ENCODE measurements around the gene FN1. TPM values are rescaled to one million over a fixed set of nuclear protein-coding genes. Genes with fewer than 3 reads are reported as not detected.

FN1 gene
- total and polyA plus RNA-seq, 4 donors = 916 to 12,965 (median 5,646) TPM

- Histone ChIP-seq H3K9me3 (ENCODE audit: control insufficient read depth, low read length) (no peaks in the 10 kb centered on the region), H3K36me3 (ENCODE audit: control insufficient read depth in 1 of 2, insufficient read depth in 2 of 2, low read length in 1 of 2) (peaks cover 9 to 23% of the 10 kb centered on the region in 2 donors), H3K27me3 (ENCODE audit: control insufficient read depth in 1 of 2, insufficient read depth in 2 of 2, low read length in 1 of 2) (no peaks in the 10 kb centered on the region), H3K27ac (ENCODE audit: low read depth in 1 of 2, low read length in 2 of 2) (no peak overlapping the region), H3K4me3 (ENCODE audit: low read length in 2 of 2) (no peak overlapping the region), H3K4me1 (ENCODE audit: control insufficient read depth in 1 of 2, insufficient read depth in 2 of 2, low read length in 2 of 2) (peaks cover 4 to 6% of the 10 kb centered on the region in 2 donors)
- ATAC-seq (ENCODE audit: low FRiP score) = no peak
- 90 to 91% methylated on average over 4 of the region's 4 CpGs for WGBS, 2 donors
- intact Hi-C loops (cut with DNase I) = loop anchor here in 1 of 2 donors (10.0 kb wide), 1 partner anchor 48 kb away; no protein-coding TSS in a partner anchor
- no peak for DNase-seq
Measured at GRCh38 chr2:215422676-215423075, 13.2 kb downstream of the FN1 start.

DNA sequence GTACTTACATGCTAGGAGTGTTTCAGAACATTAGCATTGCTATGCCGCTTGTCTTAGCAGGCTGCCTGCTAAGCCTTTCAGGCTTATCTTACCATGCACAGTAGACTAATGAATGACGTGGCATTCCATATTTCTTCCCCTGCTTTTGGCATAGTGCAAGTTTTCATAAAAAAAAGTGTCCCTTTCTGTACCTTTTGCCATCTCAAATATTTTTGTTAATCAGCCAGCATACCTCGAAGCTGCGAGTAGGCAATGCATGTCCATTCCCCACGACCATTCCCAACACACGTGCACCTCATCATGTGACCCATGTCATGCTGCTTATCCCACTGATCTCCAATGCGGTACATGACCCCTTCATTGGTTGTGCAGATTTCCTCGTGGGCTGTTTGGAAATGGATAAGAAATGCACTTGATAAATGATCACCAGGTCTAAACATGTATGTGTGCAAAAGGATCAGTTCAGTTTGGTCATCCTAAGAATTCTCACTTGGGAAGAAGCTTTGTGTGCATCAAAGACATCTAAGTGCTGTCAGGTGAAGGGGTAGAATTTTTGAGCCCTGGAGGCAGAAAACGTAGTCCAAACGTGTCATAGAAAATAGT is 13.9 kb downstream of the FN1 start:
- Histone ChIP-seq H3K9me3 (ENCODE audit: control insufficient read depth, low read length) (no peaks in the 10 kb centered on the region), H3K4me1 (ENCODE audit: control insufficient read depth in 1 of 2, insufficient read depth in 2 of 2, low read length in 2 of 2) (peaks cover 4 to 6% of the 10 kb centered on the region in 2 donors), H3K27me3 (ENCODE audit: control insufficient read depth in 1 of 2, insufficient read depth in 2 of 2, low read length in 1 of 2) (no peaks in the 10 kb centered on the region), H3K27ac (ENCODE audit: low read depth in 1 of 2, low read length in 2 of 2) (peak overlapping the region in 1 of 2 donors; percentile 86), H3K36me3 (ENCODE audit: control insufficient read depth in 1 of 2, insufficient read depth in 2 of 2, low read length in 1 of 2) (peaks cover 9 to 25% of the 10 kb centered on the region in 2 donors), H3K4me3 (ENCODE audit: low read length in 2 of 2) (no peak overlapping the region)
- ATAC-seq (ENCODE audit: low FRiP score) (no peak), DNase-seq (no peak)
- 15 to 18% methylated on average over 10 of the region's 10 CpGs for WGBS, 2 donors
- intact Hi-C loops (cut with DNase I) = loop anchor here in 1 of 2 donors (10.0 kb wide), 1 partner anchor 47 kb away; no protein-coding TSS in a partner anchor

DNA sequence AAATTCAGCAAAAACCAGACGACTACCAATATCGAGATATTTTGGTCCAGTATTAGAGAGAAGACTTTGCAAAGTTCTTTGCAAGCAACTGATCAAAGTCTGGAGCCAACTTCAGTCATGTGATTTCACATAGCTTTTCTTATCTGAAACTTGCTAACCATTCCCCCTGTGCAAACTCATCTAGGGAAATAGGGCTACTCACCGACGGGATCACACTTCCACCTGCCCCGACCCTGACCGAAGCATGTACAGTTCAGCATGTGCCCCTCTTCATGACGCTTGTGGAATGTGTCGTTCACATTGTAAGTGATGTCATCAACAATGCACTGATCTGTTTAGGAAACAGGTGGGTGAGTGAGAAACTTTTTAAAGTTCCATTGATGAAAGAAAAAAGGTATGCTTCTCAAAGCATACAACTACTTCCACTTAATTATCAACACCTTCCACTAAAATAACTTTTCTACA is 15.4 kb downstream of the FN1 start:
- no peak for ATAC-seq (ENCODE audit: low FRiP score)
- 53 to 57% methylated on average over 8 of the region's 8 CpGs for WGBS, 2 donors
- H3K4me3 ChIP-seq (ENCODE audit: low read length in 2 of 2) = no peak overlapping the region

DNA sequence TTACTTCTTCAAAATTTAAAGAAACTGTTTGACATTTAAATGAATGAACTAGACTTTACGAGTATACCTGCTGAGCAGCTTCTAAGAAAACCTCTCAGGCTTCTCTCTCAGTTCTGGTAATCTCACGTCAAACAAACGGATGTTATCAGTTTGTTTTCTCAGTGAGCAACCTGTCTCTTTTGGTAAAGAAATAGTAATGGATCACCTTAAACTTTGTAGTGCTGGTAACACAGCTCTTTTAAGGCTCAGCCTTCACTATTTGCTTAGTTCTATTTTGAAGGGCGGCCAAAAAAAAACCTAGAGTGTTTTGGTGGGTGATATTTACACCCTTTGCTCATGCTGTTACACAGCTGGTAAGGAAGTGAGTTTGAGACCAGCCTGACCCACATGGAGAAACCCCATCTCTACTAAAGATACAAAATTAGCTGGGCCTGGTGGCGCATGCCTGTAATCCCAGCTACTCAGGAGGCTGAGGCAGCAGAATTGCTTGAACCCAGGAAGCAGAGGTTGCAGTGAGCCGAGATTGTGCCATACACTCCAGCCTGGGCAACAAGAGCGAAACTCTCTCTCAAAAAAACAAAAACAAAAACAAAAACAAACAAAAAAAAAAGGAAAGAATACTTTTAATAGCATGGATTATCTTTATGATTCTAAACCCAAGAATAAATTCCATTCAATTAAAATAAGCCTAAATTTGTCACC is 15.9 kb downstream of the FN1 start:
- WGBS, 2 donors = 55 to 62% methylated on average over 7 of the region's 7 CpGs
- intact Hi-C loops (cut with DNase I) = loop anchor here (10.0 kb wide), 2 partner anchors 45 to 55 kb away; no protein-coding TSS in a partner anchor

More for the DNA sequence above, 15.4 kb downstream of the FN1 start:
- no peak for DNase-seq
- peaks cover 9 to 22% of the 10 kb centered on the region in 2 donors for H3K36me3 ChIP-seq (ENCODE audit: control insufficient read depth in 1 of 2, insufficient read depth in 2 of 2, low read length in 1 of 2)
- no peaks in the 10 kb centered on the region for H3K9me3 ChIP-seq (ENCODE audit: control insufficient read depth, low read length)
- no peak overlapping the region for H3K27ac ChIP-seq (ENCODE audit: low read depth in 1 of 2, low read length in 2 of 2)
- no peaks in the 10 kb centered on the region for H3K27me3 ChIP-seq (ENCODE audit: control insufficient read depth in 1 of 2, insufficient read depth in 2 of 2, low read length in 1 of 2)
- H3K4me1 ChIP-seq (ENCODE audit: control insufficient read depth in 1 of 2, insufficient read depth in 2 of 2, low read length in 2 of 2) = peaks cover 4 to 6% of the 10 kb centered on the region in 2 donors
- intact Hi-C loops (cut with DNase I) = loop anchor here in 1 of 2 donors (10.0 kb wide), 1 partner anchor 46 kb away; no protein-coding TSS in a partner anchor

DNA sequence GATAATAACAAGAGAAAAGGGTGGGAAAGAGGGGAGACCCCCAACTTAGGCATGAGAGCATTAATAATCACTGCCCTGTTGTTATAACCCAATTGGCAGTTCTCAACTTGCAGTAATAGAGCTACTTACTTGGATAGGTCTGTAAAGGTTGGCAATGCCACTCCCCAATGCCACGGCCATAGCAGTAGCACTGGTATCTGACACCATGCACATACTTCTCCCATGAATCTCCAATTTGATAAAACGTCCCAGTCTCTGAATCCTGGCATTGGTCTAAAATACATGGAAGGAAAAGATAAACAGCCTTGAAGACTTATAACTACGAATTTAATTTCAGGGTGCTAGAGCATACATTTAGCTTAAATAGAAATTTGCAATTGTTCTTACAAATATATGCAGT is 16.8 kb downstream of the FN1 start:
- 15 to 23% methylated on average over 3 of the region's 3 CpGs for WGBS, 2 donors
- intact Hi-C loops (cut with DNase I) = loop anchor here in 1 of 2 donors (10.0 kb wide), 1 partner anchor 54 kb away; no protein-coding TSS in a partner anchor
- DNase-seq (no peak), ATAC-seq (ENCODE audit: low FRiP score) (no peak)
- Histone ChIP-seq H3K36me3 (ENCODE audit: control insufficient read depth in 1 of 2, insufficient read depth in 2 of 2, low read length in 1 of 2) (peaks cover 9 to 21% of the 10 kb centered on the region in 2 donors), H3K27me3 (ENCODE audit: control insufficient read depth in 1 of 2, insufficient read depth in 2 of 2, low read length in 1 of 2) (no peaks in the 10 kb centered on the region), H3K4me1 (ENCODE audit: control insufficient read depth in 1 of 2, insufficient read depth in 2 of 2, low read length in 2 of 2) (peaks cover 4 to 6% of the 10 kb centered on the region in 2 donors), H3K4me3 (ENCODE audit: low read length in 2 of 2) (no peak overlapping the region), H3K27ac (ENCODE audit: low read depth in 1 of 2, low read length in 2 of 2) (peak overlapping the region in 1 of 2 donors; percentile 51), H3K9me3 (ENCODE audit: control insufficient read depth, low read length) (no peaks in the 10 kb centered on the region)

More for the DNA sequence above, 15.9 kb downstream of the FN1 start:
- no peak for DNase-seq
- peak overlapping the region in 1 of 2 donors; percentile 80 for H3K27ac ChIP-seq (ENCODE audit: low read depth in 1 of 2, low read length in 2 of 2)
- H3K9me3 ChIP-seq (ENCODE audit: control insufficient read depth, low read length) = no peaks in the 10 kb centered on the region
- no peak overlapping the region for H3K4me3 ChIP-seq (ENCODE audit: low read length in 2 of 2)
- no peaks in the 10 kb centered on the region for H3K27me3 ChIP-seq (ENCODE audit: control insufficient read depth in 1 of 2, insufficient read depth in 2 of 2, low read length in 1 of 2)
- ATAC-seq (ENCODE audit: low FRiP score) = no peak
- peaks cover 9 to 22% of the 10 kb centered on the region in 2 donors for H3K36me3 ChIP-seq (ENCODE audit: control insufficient read depth in 1 of 2, insufficient read depth in 2 of 2, low read length in 1 of 2)
- peaks cover 4 to 6% of the 10 kb centered on the region in 2 donors for H3K4me1 ChIP-seq (ENCODE audit: control insufficient read depth in 1 of 2, insufficient read depth in 2 of 2, low read length in 2 of 2)

GRCh38 chr2:215418064-215418963 is 17.6 kb downstream of the FN1 start:
- peaks cover 6 to 18% of the 10 kb centered on the region in 2 donors for H3K36me3 ChIP-seq (ENCODE audit: control insufficient read depth in 1 of 2, insufficient read depth in 2 of 2, low read length in 1 of 2)
- H3K4me1 ChIP-seq (ENCODE audit: control insufficient read depth in 1 of 2, insufficient read depth in 2 of 2, low read length in 2 of 2) = peaks cover 4 to 6% of the 10 kb centered on the region in 2 donors
- no peak overlapping the region for H3K4me3 ChIP-seq (ENCODE audit: low read length in 2 of 2)
- H3K27ac ChIP-seq (ENCODE audit: low read depth in 1 of 2, low read length in 2 of 2) = no peak overlapping the region
- DNase-seq = no peak
- no peak for ATAC-seq (ENCODE audit: low FRiP score)
- H3K9me3 ChIP-seq (ENCODE audit: control insufficient read depth, low read length) = no peaks in the 10 kb centered on the region
- 15 to 31% methylated on average over 3 of the region's 3 CpGs for WGBS, 2 donors
- intact Hi-C loops (cut with DNase I) = loop anchor here in 1 of 2 donors (10.0 kb wide), 1 partner anchor 54 kb away; no protein-coding TSS in a partner anchor
- H3K27me3 ChIP-seq (ENCODE audit: control insufficient read depth in 1 of 2, insufficient read depth in 2 of 2, low read length in 1 of 2) = no peaks in the 10 kb centered on the region

DNA sequence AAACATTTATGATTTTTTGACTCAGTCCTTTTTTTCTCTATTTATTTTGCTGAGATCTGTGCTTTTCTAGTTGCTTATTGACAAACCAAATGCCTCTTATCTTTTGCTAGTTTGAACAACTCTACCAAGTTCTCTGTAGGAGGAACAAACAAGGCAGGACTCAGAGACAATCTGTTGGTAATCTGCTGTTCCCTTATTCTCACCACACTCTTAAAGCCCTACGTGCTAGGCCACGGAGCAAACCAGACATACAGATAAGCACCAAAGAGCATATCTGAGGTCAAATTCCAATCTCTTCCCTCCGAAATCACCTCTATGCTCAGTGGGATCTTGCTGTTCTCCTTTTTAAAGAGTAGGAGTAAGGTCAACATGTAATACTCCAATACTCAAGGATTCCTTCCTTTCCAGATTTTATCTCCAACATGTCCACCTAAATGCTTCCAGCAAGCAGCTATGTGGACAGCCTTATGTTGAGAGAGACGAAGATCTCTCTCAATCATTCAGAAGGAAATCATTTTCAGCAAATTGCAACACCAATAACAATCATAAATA is 18.4 kb downstream of the FN1 start:
- intact Hi-C loops (cut with DNase I) = loop anchor here in 1 of 2 donors (10.0 kb wide), 1 partner anchor 53 kb away; no protein-coding TSS in a partner anchor
- Histone ChIP-seq H3K36me3 (ENCODE audit: control insufficient read depth in 1 of 2, insufficient read depth in 2 of 2, low read length in 1 of 2) (peaks cover 10 to 18% of the 10 kb centered on the region in 2 donors), H3K4me3 (ENCODE audit: low read length in 2 of 2) (no peak overlapping the region), H3K27ac (ENCODE audit: low read depth in 1 of 2, low read length in 2 of 2) (peak overlapping the region; percentile 44 to 57), H3K27me3 (ENCODE audit: control insufficient read depth in 1 of 2, insufficient read depth in 2 of 2, low read length in 1 of 2) (no peaks in the 10 kb centered on the region), H3K9me3 (ENCODE audit: control insufficient read depth, low read length) (no peaks in the 10 kb centered on the region), H3K4me1 (ENCODE audit: control insufficient read depth in 1 of 2, insufficient read depth in 2 of 2, low read length in 2 of 2) (peaks cover 4 to 6% of the 10 kb centered on the region in 2 donors)
- DNase-seq = no peak
- ATAC-seq (ENCODE audit: low FRiP score) = no peak
- WGBS, 2 donors = 30 to 32% methylated on average over 4 of the region's 4 CpGs

DNA sequence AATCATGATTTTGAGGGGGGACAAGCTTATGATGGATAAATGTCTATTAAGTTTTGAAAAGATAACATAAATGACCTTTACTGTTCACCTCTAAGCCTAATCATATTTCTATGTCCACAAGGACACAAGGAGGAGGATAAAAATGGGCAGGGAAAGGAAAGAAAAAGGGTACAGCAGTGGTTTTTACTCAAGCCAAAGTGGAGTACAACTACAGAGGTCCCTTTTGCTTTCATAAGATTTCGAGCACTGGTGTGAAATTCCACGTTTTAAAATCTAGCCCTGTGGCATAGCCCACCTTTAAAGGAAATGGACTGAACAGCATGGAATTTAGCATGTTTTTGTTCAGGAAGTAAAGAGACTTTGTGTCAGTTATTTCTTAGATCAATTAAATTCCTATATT is 19.2 kb downstream of the FN1 start:
- 6 to 13% methylated on average over 2 of the region's 2 CpGs for WGBS, 2 donors
- Histone ChIP-seq H3K36me3 (ENCODE audit: control insufficient read depth in 1 of 2, insufficient read depth in 2 of 2, low read length in 1 of 2) (peaks cover 8 to 14% of the 10 kb centered on the region in 2 donors), H3K27me3 (ENCODE audit: control insufficient read depth in 1 of 2, insufficient read depth in 2 of 2, low read length in 1 of 2) (no peaks in the 10 kb centered on the region), H3K27ac (ENCODE audit: low read depth in 1 of 2, low read length in 2 of 2) (no peak overlapping the region), H3K9me3 (ENCODE audit: control insufficient read depth, low read length) (no peaks in the 10 kb centered on the region), H3K4me3 (ENCODE audit: low read length in 2 of 2) (no peak overlapping the region), H3K4me1 (ENCODE audit: control insufficient read depth in 1 of 2, insufficient read depth in 2 of 2, low read length in 2 of 2) (peaks cover under 1 to 3% of the 10 kb centered on the region in 2 donors)
- DNase-seq = no peak
- no peak for ATAC-seq (ENCODE audit: low FRiP score)
- intact Hi-C loops (cut with DNase I) = loop anchor here in 1 of 2 donors (10.0 kb wide), 1 partner anchor 52 kb away; no protein-coding TSS in a partner anchor
